ENCODE data around the gene KRT78. TPM values are rescaled to one million over a fixed set of nuclear protein-coding genes. Genes with fewer than 3 reads are reported as not detected.
"Not testable (repeated sequence)": the region's sequence is repeated elsewhere in the genome, so short reads cannot be mapped to it uniquely, and the experiment has no call there.

Gene KRT78
- total and polyA plus RNA-seq, 5 donors from 2014 or later, result not detected

GRCh38 chr12:52795694-52796428, 52.9 kb downstream of the KRT78 start, which contains the start of gene KRT3:
TSS of gene KRT3 (minus strand) at chr12:52796117. CDS start at chr12:52796042, 75 bp downstream.
- no peaks in the 10 kb centered on the region for H3K27me3 ChIP-seq (ENCODE audit: control insufficient read depth, insufficient read depth, low read length)
- Mint-ChIP-seq H3K27me3 (peaks cover 3% of the 10 kb centered on the region), H3K4me3 (no peak within 1 kb of the TSS), H3K27ac (no peak within 1 kb of the TSS), H3K4me1 (no peaks in the 10 kb centered on the region), H3K9me3 (peaks cover 0 to 2% (median 0%) of the 10 kb centered on the region in 7 donors), H3K36me3 (no peaks in the 10 kb centered on the region)
- H3K27ac ChIP-seq (ENCODE audit: insufficient read depth, low read length, poor library complexity, severe bottlenecking), result no peak within 1 kb of the TSS
- no peaks in the 10 kb centered on the region for H3K36me3 ChIP-seq (ENCODE audit: control insufficient read depth, insufficient read depth, low read length)
- ATAC-seq (ENCODE audit: low read depth in 2 of 2) (no peak), DNase-seq (no peak)
- no peaks in the 10 kb centered on the region for H3K9me3 ChIP-seq (ENCODE audit: control insufficient read depth in 2 of 2, low read length in 2 of 2)
- no peak within 1 kb of the TSS for H3K4me3 ChIP-seq (ENCODE audit: low read depth, low read length)
- H3K4me1 ChIP-seq (ENCODE audit: control insufficient read depth, insufficient read depth, low read length, poor library complexity, severe bottlenecking), result no peaks in the 10 kb centered on the region

GRCh38 chr12:52795332-52795674, 53.5 kb downstream of the KRT78 start:
- H3K36me3 Mint-ChIP-seq; H3K27ac Mint-ChIP-seq; H3K4me3 ChIP-seq (ENCODE audit: low read depth, low read length); H3K9me3 ChIP-seq (ENCODE audit: control insufficient read depth in 2 of 2, low read length in 2 of 2); H3K4me3 Mint-ChIP-seq; H3K36me3 ChIP-seq (ENCODE audit: control insufficient read depth, insufficient read depth, low read length); DNase-seq; H3K27me3 Mint-ChIP-seq; ATAC-seq (ENCODE audit: low read depth in 2 of 2); H3K9me3 Mint-ChIP-seq; H3K27ac ChIP-seq (ENCODE audit: insufficient read depth, low read length, poor library complexity, severe bottlenecking); H3K27me3 ChIP-seq (ENCODE audit: control insufficient read depth, insufficient read depth, low read length); H3K4me1 Mint-ChIP-seq; H3K4me1 ChIP-seq (ENCODE audit: control insufficient read depth, insufficient read depth, low read length, poor library complexity, severe bottlenecking): not testable (repeated sequence)

DNA sequence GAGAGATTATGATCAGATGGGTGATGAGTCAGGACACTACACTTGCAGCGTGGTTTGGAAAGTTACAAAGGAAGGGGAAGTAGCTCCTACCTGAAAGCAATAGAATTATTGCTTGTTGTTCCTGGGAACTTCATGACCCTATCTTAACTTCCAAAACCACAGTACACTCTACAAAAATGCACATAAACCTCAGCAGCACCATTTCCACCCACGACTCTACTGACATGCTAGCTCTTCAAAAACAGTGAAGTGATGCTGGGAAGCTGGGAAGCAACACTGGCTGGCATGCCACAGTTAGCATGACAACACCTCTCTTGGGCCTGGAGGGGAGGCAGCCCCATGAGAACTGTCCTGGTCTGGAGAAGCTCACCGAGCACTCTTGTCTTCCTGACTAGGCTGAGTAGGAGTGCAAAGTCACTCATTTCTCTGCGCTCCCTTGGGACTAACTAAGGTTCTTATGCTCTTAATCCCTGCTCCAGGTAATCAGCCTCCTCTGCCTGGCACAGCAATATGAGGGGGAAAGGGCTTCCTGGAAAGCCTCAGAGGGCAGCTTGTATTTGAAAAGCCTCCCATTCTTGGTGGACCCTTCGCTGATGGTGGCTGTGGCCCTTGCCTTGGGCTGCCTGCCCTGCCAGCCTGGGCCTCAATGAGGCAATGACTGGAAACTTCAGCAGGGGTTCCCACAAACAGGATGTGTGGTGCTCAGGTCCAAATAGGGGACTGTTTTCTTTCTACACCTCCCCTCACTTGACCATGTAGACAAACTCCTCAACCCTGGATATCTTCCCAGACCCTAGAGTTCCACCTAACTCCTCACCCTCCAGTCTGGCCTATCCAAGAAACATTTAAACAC, 54.1 kb downstream of the KRT78 start:
- no peaks in the 10 kb centered on the region for H3K4me1 ChIP-seq (ENCODE audit: control insufficient read depth, insufficient read depth, low read length, poor library complexity, severe bottlenecking)
- DNase-seq, result no peak
- Mint-ChIP-seq H3K9me3 (peaks cover 0 to 2% (median 0%) of the 10 kb centered on the region in 7 donors), H3K4me3 (no peak overlapping the region), H3K4me1 (peaks cover 0 to 1% (median 0%) of the 10 kb centered on the region in 4 donors), H3K36me3 (no peaks in the 10 kb centered on the region), H3K27me3 (peaks cover 5% of the 10 kb centered on the region), H3K27ac (no peak overlapping the region)
- no peak overlapping the region for H3K27ac ChIP-seq (ENCODE audit: insufficient read depth, low read length, poor library complexity, severe bottlenecking)
- no peaks in the 10 kb centered on the region for H3K27me3 ChIP-seq (ENCODE audit: control insufficient read depth, insufficient read depth, low read length)
- ATAC-seq (ENCODE audit: low read depth in 2 of 2), result no peak
- no peaks in the 10 kb centered on the region for H3K36me3 ChIP-seq (ENCODE audit: control insufficient read depth, insufficient read depth, low read length)
- H3K4me3 ChIP-seq (ENCODE audit: low read depth, low read length), result no peak overlapping the region
- no peaks in the 10 kb centered on the region for H3K9me3 ChIP-seq (ENCODE audit: control insufficient read depth in 2 of 2, low read length in 2 of 2)

GRCh38 chr12:52792185-52793029, 56.4 kb downstream of the KRT78 start:
- Histone ChIP-seq H3K36me3 (ENCODE audit: control insufficient read depth, insufficient read depth, low read length) (no peaks in the 10 kb centered on the region), H3K4me1 (ENCODE audit: control insufficient read depth, insufficient read depth, low read length, poor library complexity, severe bottlenecking) (no peaks in the 10 kb centered on the region), H3K4me3 (ENCODE audit: low read depth, low read length) (no peak overlapping the region), H3K27me3 (ENCODE audit: control insufficient read depth, insufficient read depth, low read length) (no peaks in the 10 kb centered on the region), H3K27ac (ENCODE audit: insufficient read depth, low read length, poor library complexity, severe bottlenecking) (no peak overlapping the region), H3K9me3 (ENCODE audit: control insufficient read depth in 2 of 2, low read length in 2 of 2) (no peaks in the 10 kb centered on the region)
- peaks cover 0 to 10% (median 0%) of the 10 kb centered on the region in 4 donors for H3K4me1 Mint-ChIP-seq
- no peaks in the 10 kb centered on the region for H3K36me3 Mint-ChIP-seq
- no peak for DNase-seq
- no peak overlapping the region for H3K4me3 Mint-ChIP-seq
- H3K9me3 Mint-ChIP-seq, result no peaks in the 10 kb centered on the region
- no peak for ATAC-seq (ENCODE audit: low read depth in 2 of 2)
- peaks cover 21% of the 10 kb centered on the region for H3K27me3 Mint-ChIP-seq
- H3K27ac Mint-ChIP-seq, result no peak overlapping the region

- ATAC-seq (ENCODE audit: low read depth in 2 of 2) (no peak), DNase-seq (no peak)
- H3K36me3 ChIP-seq (ENCODE audit: control insufficient read depth, insufficient read depth, low read length), result no peaks in the 10 kb centered on the region
- H3K4me1 Mint-ChIP-seq, result peaks cover 0 to 10% (median 0%) of the 10 kb centered on the region in 4 donors
- H3K36me3 Mint-ChIP-seq, result no peaks in the 10 kb centered on the region
- H3K4me3 ChIP-seq (ENCODE audit: low read depth, low read length), result no peak overlapping the region
- peaks cover 22% of the 10 kb centered on the region for H3K27me3 Mint-ChIP-seq
- no peaks in the 10 kb centered on the region for H3K27me3 ChIP-seq (ENCODE audit: control insufficient read depth, insufficient read depth, low read length)
- no peaks in the 10 kb centered on the region for H3K9me3 ChIP-seq (ENCODE audit: control insufficient read depth in 2 of 2, low read length in 2 of 2)
- H3K27ac Mint-ChIP-seq, result no peak overlapping the region
- H3K9me3 Mint-ChIP-seq, result no peaks in the 10 kb centered on the region
- no peak overlapping the region for H3K27ac ChIP-seq (ENCODE audit: insufficient read depth, low read length, poor library complexity, severe bottlenecking)
- H3K4me3 Mint-ChIP-seq, result no peak overlapping the region
- H3K4me1 ChIP-seq (ENCODE audit: control insufficient read depth, insufficient read depth, low read length, poor library complexity, severe bottlenecking), result no peaks in the 10 kb centered on the region
Measured at GRCh38 chr12:52791271-52792184, 57.3 kb downstream of the KRT78 start.

GRCh38 chr12:52790427-52791270, 58.1 kb downstream of the KRT78 start:
- DNase-seq (no peak), ATAC-seq (ENCODE audit: low read depth in 2 of 2) (no peak)
- H3K27me3 Mint-ChIP-seq, result peaks cover 25% of the 10 kb centered on the region
- peaks cover 0 to 10% (median 0%) of the 10 kb centered on the region in 4 donors for H3K4me1 Mint-ChIP-seq
- H3K4me3 Mint-ChIP-seq, result no peak overlapping the region
- no peaks in the 10 kb centered on the region for H3K36me3 Mint-ChIP-seq
- no peak overlapping the region for H3K27ac Mint-ChIP-seq
- Histone ChIP-seq H3K4me3 (ENCODE audit: low read depth, low read length) (no peak overlapping the region), H3K36me3 (ENCODE audit: control insufficient read depth, insufficient read depth, low read length) (no peaks in the 10 kb centered on the region), H3K9me3 (ENCODE audit: control insufficient read depth in 2 of 2, low read length in 2 of 2) (no peaks in the 10 kb centered on the region), H3K27me3 (ENCODE audit: control insufficient read depth, insufficient read depth, low read length) (no peaks in the 10 kb centered on the region), H3K27ac (ENCODE audit: insufficient read depth, low read length, poor library complexity, severe bottlenecking) (no peak overlapping the region), H3K4me1 (ENCODE audit: control insufficient read depth, insufficient read depth, low read length, poor library complexity, severe bottlenecking) (no peaks in the 10 kb centered on the region)
- peaks cover 0 to 3% (median 0%) of the 10 kb centered on the region in 7 donors for H3K9me3 Mint-ChIP-seq

Data from CD4-positive, CD25-positive, alpha-beta regulatory T cell (primary cell).